Thoracic aorta (tissue), 2 donors: Measurements from ENCODE around the gene GJA5. TPM values are rescaled to one million over a fixed set of nuclear protein-coding genes. Genes with fewer than 3 reads are reported as not detected.

Experiments used
- ATAC-seq: fragments of 150-250 bp; one replicate; pipeline ENCODE4 v1.8.0; 2017; ENCODE audit warnings: low read depth; ENCODE audit not compliant: insufficient number of reproducible peaks, low FRiP score
- DNase-seq: peaks from one replicate; pipeline ENCODE4 v3.0.0-alpha.2; 2020; ENCODE audit warnings: low spot score
- H3K27ac ChIP-seq, 2 donors: fragments of 200-600 bp; sonication (generic); 1 replicate in 1 of 2; 2 replicates in 1 of 2; pipeline ENCODE4 v1.5.1; 2016; ENCODE audit warnings: mild to moderate bottlenecking in 2 of 2, moderate library complexity in 2 of 2
- H3K27me3 ChIP-seq: fragments of 200-600 bp; sonication (generic); replicated peaks from 2 replicates; pipeline ENCODE4 v1.6.0; 2016; ENCODE audit warnings: mild to moderate bottlenecking; ENCODE audit not compliant: insufficient read depth
- H3K36me3 ChIP-seq: fragments of 200-600 bp; sonication (generic); one replicate; pipeline ENCODE4 v1.5.1; 2016
- H3K4me1 ChIP-seq, 2 donors: fragments of 200-600 bp; sonication (generic); 1 replicate in 1 of 2; 2 replicates in 1 of 2; pipeline versions ENCODE4 v1.5.1 to v1.6.0; 2016; ENCODE audit warnings: low read depth in 2 of 2, mild to moderate bottlenecking in 1 of 2; ENCODE audit not compliant: control insufficient read depth in 1 of 2
- H3K4me3 ChIP-seq: fragments of 200-600 bp; sonication (generic); 2 replicates; pipeline ENCODE4 v1.5.1; 2016; ENCODE audit warnings: mild to moderate bottlenecking
- H3K9me3 ChIP-seq: fragments of 200-600 bp; sonication (generic); 2 replicates; pipeline ENCODE4 v1.5.1; 2016
- total RNA-seq, 2 donors: library from RNA; depleted of rRNA; stranded (reverse); fragments of >200 nt; gene quantifications; one replicate each; pipeline versions ENCODE4 v1.1.0 to v1.2.3, GENCODE V29; 2016
- TF ChIP-seq, protein P1 (sequence below): fragments of 200-600 bp; sonication (generic); IDR thresholded peaks from one replicate; pipeline ENCODE4 v1.5.1; 2019; ENCODE audit warnings: antibody characterized with exemption

GJA5 gene
- total RNA-seq, 2 donors from 2014 or later = 49.7 to 51.7 TPM

DNA sequence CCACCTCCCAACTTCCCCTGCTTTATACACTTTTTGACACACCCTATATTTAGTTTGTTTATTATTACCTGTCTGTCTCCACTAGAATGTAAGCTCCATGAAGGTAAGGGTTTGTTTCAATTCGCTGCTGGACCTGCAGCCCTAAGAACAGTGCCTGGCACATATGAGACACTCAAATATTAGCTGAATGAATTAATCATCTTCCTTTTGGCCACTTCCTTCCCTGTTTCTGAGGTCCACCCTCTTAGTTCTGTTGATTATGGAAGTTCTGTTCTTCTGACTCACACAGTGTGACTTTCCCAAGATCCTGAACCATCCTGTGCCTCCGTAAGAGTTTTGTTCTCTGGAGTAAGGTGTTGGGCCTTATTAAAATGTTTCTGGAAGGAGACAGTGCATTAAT lies 40.4 kb upstream of the GJA5 start:
- H3K36me3 ChIP-seq = no peaks in the 10 kb centered on the region
- no peak overlapping the region for H3K4me3 ChIP-seq
- no peak overlapping the region for H3K27ac ChIP-seq
- no peak for DNase-seq
- H3K9me3 ChIP-seq = no peaks in the 10 kb centered on the region
- H3K4me1 ChIP-seq = no peaks in the 10 kb centered on the region
- ATAC-seq = no peak
- TF ChIP-seq, protein P1, sequence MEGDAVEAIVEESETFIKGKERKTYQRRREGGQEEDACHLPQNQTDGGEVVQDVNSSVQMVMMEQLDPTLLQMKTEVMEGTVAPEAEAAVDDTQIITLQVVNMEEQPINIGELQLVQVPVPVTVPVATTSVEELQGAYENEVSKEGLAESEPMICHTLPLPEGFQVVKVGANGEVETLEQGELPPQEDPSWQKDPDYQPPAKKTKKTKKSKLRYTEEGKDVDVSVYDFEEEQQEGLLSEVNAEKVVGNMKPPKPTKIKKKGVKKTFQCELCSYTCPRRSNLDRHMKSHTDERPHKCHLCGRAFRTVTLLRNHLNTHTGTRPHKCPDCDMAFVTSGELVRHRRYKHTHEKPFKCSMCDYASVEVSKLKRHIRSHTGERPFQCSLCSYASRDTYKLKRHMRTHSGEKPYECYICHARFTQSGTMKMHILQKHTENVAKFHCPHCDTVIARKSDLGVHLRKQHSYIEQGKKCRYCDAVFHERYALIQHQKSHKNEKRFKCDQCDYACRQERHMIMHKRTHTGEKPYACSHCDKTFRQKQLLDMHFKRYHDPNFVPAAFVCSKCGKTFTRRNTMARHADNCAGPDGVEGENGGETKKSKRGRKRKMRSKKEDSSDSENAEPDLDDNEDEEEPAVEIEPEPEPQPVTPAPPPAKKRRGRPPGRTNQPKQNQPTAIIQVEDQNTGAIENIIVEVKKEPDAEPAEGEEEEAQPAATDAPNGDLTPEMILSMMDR = no peak
- no peaks in the 10 kb centered on the region for H3K27me3 ChIP-seq

DNA sequence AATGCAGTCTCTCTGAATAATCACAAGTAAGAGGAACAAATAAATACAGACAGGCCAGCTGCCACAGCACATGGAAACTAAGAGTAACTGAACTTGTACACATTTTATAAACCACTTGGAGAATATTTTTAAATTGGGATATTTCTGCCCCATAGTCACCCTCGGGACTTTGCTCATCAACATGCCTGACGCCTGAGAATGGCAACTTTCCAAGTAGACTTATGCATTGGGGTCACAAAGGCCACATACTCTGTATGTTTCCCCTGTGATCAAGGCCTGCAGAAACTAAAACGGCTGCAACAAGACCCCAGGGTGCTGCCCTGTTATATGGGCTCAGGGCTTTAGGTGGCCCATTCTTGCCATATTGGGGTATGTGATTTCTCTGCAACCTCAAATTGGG lies 38.3 kb upstream of the GJA5 start:
- H3K9me3 ChIP-seq = no peaks in the 10 kb centered on the region
- no peak overlapping the region for H3K27ac ChIP-seq
- ATAC-seq (no peak), DNase-seq (no peak)
- H3K27me3 ChIP-seq = no peaks in the 10 kb centered on the region
- TF ChIP-seq, protein P1 = no peak
- H3K4me1 ChIP-seq = no peaks in the 10 kb centered on the region
- no peak overlapping the region for H3K4me3 ChIP-seq
- no peaks in the 10 kb centered on the region for H3K36me3 ChIP-seq

DNA sequence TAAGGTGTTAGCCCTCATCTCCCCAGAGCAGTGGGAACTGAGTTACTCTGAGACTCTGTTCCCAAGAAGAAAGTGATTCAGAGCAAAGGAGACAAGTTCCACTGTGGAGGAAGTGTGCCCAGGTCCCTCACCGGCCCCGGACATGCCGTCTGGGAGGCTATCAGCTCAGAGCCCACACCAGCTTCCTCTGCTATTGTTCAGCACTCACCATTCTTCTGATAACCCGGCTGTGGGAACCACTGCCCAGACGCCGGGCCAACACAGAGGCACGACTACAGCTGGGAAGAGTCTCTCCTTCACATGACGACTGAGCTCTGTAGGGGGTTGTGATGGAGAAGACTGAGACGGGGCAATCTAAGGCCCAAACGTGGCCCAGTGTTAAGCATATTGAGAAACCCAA lies 34.2 kb upstream of the GJA5 start:
- H3K4me1 ChIP-seq = no peaks in the 10 kb centered on the region
- TF ChIP-seq, protein P1 = no peak
- no peak overlapping the region for H3K4me3 ChIP-seq
- no peaks in the 10 kb centered on the region for H3K36me3 ChIP-seq
- H3K9me3 ChIP-seq = no peaks in the 10 kb centered on the region
- ATAC-seq (no peak), DNase-seq (no peak)
- no peaks in the 10 kb centered on the region for H3K27me3 ChIP-seq
- no peak overlapping the region for H3K27ac ChIP-seq

DNA sequence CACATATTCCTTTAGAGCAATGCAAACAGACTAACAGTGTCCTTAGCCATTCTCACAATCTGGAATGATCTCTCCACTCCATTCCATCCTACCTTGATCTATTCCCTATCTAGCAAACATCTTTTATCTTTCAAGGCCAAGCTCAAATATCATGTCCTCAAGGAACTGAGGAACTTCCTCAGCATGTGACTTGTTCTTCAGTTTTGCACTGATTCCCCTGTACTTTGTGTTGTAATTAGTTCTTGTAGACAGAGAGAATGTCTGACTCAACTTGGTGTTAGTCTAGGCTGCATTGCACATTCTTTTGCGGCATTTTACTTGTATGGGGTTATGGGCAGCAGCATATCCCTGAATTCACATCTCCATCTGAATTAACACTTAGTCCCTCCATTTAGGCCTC lies 31.5 kb upstream of the GJA5 start:
- TF ChIP-seq, protein P1 = no peak
- no peak overlapping the region for H3K4me3 ChIP-seq
- DNase-seq = no peak
- ATAC-seq = no peak
- H3K36me3 ChIP-seq = no peaks in the 10 kb centered on the region
- no peak overlapping the region for H3K27ac ChIP-seq
- H3K4me1 ChIP-seq = no peaks in the 10 kb centered on the region
- H3K9me3 ChIP-seq = no peaks in the 10 kb centered on the region
- no peaks in the 10 kb centered on the region for H3K27me3 ChIP-seq

DNA sequence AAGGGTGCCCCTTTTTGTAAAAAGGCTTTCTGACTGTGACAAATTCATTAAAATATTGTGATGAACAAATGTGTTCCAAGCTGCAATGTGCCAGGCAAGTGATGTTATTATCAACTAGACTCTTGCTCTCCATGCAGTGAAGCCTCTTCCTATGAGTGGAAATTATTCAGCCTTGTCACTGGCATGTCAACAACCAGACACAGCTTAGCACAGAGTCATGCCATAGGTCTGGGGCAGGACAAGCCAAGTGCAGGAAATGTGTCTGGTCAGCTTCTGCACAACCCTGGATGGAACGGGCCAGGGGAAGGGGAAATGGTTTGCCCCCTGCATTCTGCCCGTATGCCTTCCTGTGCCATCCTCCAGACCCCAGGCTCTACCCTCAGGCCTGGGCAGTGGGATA lies 27.4 kb upstream of the GJA5 start:
- H3K36me3 ChIP-seq = no peaks in the 10 kb centered on the region
- H3K27me3 ChIP-seq = no peaks in the 10 kb centered on the region
- H3K27ac ChIP-seq = no peak overlapping the region
- no peaks in the 10 kb centered on the region for H3K9me3 ChIP-seq
- no peak for ATAC-seq
- TF ChIP-seq, protein P1 = no peak
- H3K4me1 ChIP-seq = no peaks in the 10 kb centered on the region
- no peak for DNase-seq
- no peak overlapping the region for H3K4me3 ChIP-seq
